Vagina (tissue), 2 donors: ENCODE results near the gene KLK4.

Experiments
- CTCF ChIP-seq, 3 experiments: fragments of 450-650 bp in 2 of 3; fragments of 200-600 bp in 1 of 3; sonication (generic) in 1 of 3; IDR thresholded peaks; one replicate each; pipeline ENCODE4 v1.5.1; 2017 to 2019; ENCODE audit warnings: antibody characterized with exemption in 3 of 3, mild to moderate bottlenecking in 2 of 3, moderate library complexity in 2 of 3
- POLR2A ChIP-seq, 2 donors: fragments of 450-650 bp; IDR thresholded peaks; one replicate each; pipeline ENCODE4 v1.6.1; 2017; ENCODE audit warnings: antibody characterized with exemption in 2 of 2, mild to moderate bottlenecking in 2 of 2, moderate library complexity in 2 of 2
- POLR2AphosphoS5 ChIP-seq, 2 donors: sonication (generic); formaldehyde crosslinking; IDR thresholded peaks; one replicate each; pipeline ENCODE4 v1.9.0; 2017; ENCODE audit warnings: antibody characterized with exemption in 2 of 2, mild to moderate bottlenecking in 2 of 2, low read depth in 1 of 2; ENCODE audit not compliant: insufficient read depth in 1 of 2

- no peak for TF ChIP-seq CTCF (IDR thresholded peaks at IDR 0.05)
- TF ChIP-seq POLR2A (IDR thresholded peaks at IDR 0.05) = no peak
- no peak for TF ChIP-seq POLR2AphosphoS5 (IDR thresholded peaks at IDR 0.05; ENCODE audit: insufficient read depth in 1 of 2, low read depth in 1 of 2)
These were observed 14.5 kb upstream of the KLK4 start for GRCh38 chr19:50925734-50926133.
